ENCODE data around the gene CTDP1.

CTDP1 gene

DNA sequence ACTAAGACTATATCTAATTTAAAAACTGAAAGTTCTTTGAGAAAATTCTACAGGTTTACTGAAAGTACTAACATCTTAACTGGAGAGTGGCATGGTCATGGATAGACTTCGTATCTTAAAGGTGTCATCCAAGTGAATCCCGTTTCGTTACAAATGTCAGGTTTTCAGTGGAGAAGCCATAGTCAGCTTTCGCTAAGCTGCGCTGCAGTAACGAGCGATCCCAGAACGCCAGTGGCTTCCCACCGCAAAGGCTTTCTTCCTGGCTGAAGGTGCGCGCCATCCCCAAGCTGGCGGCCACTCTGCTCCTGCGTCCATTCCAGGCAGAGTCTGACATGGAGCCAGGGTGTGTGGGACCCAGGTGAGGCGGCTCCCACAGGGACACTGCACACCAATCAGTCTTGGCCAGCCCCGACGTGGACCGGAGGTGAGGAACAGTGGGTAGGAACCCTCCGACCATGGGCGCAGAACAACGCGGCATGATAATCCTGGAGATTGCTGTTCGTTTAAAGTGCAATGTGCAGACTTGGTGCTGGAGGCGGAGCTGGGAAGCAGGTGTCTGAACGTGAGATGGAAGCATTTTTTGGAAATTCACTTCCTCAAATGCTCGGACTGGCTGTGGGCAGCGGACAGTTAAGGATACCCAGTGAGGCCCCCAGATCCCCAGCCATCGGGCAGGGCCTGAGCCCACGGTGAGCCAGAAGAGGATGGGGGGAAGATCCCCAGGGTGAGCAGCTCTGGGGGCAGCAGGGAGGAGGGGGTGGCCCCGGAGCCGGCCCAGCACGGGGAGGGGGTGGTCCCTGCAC lies 90.3 kb downstream of the CTDP1 start:
- DNase-seq: no peak

DNA sequence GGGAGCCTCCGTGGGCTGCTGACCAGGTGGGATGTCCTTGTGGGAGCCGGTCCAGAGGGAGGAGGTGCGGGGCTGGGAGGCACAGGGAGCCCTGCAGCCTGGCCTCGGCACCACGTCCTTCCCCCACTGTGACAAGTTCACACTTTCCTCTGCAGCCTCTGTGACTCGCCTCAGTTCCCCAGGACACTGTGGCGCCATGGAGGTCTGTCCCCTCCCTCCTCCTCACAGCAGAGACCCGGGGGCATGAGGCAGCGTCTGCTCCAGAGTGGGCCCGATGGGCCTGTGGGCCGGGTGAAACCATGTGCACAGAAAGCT lies 90.9 kb downstream of the CTDP1 start:
- no peak for DNase-seq

DNA sequence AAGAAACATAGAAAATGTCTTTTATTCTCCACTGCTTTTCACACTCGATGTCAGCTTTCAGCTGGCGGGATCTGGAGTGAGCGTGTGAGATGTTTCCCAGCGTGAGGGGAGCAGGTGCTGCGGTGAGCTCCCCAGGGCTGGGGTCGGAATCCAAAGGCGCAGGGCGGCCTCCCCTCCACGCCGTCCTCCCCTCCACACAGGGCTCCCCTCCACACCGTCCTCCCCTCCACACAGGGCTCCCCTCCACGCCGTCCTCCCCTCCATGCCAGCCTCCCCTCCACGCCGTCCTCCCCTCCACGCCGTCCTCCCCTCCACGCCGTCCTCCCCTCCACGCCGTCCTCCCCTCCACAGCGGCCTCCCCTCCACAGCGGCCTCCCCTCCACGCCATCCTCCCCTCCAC lies 91.2 kb downstream of the CTDP1 start:
- DNase-seq: no peak

DNA sequence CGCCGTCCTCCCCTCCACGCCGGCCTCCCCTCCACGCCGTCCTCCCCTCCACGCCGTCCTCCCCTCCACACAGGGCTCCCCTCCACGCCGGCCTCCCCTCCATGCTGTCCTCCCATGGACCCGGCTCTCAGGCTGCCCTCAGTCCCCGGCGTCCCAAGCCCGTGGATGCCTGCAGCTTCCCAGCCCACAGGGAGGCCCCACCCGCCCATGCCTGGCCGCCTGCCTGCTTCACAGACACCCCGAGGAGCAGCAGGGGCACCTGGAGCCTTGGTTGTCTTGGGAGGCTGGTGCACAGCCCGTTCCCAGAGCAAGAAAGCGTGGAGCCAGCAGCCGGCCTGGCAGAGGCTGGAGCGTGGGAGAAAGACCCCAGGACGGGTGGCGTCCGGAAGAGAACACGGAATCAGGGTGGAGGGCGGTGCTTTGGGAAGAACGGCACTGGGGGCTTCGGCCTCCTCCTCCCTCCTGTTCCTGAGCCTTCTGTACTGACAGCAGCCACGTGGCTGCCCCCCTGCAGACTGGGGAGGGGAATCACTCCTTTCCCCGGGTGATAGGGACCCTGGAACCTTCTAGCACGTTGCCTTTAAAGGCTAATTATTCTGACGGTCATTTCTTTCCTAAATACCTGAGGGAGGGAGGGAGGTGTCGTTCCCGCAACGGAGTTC lies 92.0 kb downstream of the CTDP1 start:
- no peak for DNase-seq

DNA sequence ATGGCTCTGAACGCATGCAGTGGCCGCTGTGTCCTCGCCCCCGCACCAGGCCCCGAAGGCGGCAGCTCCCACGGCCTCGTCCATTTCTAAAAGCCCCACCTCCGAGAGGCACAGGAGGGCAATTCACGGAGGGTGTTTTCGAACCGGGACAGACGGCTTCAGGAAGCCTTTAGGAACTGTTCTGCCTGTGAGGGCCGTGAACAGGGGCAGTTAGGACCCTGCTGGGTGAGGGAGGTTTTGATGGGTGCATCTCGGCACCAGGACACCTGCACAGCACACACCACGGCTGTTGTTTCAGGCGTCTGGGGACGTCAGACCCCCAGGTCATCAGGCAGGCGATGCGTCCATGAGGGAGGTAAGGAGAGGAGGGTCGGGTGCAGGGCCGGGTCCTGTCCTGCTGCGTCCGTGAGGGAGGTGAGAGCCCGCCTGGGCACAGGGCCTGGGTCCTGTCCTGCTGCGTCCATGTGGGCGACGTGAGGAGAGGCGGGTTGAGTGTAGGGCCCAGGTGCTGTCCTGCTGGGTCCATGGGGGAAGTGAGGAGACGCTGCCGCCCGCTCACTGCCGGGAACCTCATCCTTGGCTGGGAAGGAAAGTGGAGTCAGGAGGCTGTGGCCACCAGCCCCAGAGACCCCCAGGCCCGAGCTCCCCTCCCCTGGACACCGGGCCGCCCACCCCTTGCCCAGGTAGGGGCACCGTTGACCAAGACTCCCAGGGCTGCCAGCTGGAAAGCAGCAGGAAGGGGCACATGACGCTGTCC lies 92.7 kb downstream of the CTDP1 start:
- no peak for DNase-seq

DNA sequence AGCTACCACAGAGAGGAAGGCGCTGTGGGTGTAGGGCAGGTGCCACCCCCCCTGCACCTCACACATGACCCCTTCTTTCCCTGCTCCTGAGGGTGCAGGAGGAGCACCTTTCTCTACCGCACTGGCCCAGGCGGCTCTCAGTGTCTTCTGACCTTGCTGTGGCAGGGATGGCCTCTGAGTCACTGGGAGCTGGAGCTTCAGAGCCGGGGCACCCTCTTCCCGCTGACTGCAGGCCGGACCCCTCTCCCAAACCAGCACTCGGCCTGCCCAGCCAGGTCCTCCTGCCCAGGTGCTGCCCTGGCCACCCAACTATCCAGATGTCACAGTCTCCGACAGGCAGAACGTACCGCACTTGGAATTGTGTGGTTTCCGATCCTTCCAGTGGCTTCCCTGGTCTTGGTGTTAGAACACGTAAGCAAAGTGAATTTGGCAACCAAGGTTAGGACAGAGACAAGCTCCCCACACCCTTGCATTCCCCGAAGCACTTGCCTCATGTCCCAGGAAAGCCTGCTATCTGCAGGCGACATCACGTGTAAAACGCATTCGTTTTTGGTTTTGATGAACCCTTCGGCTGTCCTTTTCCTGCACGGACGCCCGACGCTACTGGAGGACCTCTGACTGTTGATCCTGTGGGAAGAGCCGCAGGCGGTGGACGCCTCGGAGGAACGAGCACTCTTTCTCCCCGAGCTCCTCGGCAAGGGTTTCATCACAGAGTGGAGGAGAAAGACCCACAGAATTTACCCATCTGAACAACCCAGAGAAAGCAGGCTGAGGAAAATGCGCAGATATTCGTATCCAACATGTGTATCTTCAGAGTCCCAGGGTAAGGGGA lies 93.5 kb downstream of the CTDP1 start:
- DNase-seq: no peak

DNA sequence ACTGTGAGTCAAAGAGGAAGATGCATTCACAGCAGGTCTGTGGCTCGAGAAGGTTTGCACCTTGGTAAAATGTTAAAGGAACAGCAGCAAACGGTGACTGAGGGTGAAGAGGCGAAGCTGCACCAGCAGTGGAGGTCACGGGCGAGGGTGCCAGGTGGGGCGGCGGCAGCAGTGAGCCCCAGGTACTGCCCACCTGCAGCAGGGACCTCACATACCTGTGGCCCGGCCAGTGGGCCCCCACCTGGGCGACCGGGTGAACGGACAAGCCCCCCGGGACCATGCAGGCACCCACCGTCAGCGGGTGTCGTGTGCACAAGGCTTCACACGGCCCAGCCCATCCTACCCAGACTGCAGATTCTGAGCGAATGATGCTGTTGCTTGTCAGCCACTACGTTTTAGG lies 94.5 kb downstream of the CTDP1 start:
- DNase-seq: no peak

DNA sequence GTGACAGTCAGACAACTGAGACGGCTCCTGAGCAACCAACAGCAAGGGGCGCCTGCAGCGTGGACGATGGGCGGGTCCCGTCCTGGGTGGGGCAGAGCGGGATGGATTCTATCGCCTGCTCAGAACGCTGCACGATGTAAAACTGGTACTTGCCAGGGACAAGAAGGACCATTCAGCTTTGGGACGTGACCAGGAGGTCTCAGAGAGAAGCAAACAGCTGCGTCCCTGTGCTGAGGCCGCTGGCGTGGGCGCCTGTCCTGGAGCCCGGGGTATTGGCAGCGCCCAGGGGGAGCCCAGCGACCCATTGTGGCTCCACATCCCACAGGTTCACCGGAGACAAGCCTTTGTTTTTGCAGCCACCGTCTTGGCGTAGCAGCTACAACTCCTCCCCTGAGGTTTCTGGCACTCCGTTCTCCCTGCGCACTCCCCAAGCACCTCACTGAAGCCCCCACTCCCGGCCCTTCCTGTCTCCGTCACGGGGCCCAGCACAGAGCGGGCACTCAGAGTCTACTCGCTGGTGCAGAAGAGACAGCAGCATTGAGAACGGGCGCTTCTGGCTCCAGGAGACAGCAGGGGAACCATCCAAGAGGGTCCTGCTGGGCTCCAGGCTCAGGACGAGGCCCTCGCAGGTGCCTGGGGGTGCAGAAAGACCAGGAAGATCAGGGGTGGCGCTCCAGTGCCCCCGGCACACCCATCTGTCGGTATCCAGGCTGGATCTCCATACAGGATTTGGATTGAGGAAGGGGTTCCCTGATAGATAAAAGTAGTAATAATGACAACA lies 96.0 kb downstream of the CTDP1 start:
- no peak for DNase-seq

DNA sequence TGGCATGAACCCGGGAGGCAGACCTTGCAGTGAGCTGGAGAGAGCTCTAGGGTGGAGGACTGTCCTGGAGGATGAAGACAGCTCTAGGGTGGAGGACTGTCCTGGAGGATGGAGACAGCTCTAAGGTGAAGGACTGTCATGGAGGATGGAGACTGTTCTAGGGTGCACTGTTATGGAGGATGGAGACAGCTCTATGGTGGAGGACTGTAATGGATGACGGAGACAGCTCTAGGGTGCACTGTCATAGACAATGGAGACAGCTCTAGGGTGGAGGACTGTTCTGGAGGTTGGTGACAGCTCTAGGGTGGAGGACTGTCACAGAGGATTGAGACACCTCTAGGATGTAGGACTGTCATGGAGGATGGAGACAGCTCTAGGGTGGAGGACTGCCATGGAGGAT lies 97.1 kb downstream of the CTDP1 start:
- DNase-seq: no peak

DNA sequence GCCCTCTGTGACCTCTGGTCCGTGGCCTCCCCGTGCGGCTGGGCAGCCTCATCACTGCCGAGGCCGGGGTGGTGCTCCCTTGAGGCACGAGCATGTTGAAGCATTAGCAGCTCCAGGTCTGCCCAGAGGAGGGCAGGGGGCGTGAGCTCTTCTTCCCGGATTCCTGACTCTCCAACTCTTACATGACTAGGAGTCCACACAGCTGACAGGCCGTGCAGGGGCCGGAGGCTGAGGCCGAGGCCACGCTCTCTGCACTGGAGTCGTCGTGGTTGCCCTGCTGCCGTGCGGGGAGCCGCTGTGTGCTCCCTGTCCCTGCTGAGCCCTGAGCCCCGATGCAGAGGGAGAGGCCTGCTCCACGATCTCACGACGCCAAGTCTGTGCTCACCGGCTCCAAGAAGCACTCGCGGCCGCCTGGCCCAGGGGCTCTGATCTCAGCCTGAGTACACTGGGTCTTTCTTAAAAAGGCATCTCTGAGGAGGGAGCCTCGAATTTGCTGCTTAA lies 98.7 kb downstream of the CTDP1 start:
- no peak for DNase-seq

DNA sequence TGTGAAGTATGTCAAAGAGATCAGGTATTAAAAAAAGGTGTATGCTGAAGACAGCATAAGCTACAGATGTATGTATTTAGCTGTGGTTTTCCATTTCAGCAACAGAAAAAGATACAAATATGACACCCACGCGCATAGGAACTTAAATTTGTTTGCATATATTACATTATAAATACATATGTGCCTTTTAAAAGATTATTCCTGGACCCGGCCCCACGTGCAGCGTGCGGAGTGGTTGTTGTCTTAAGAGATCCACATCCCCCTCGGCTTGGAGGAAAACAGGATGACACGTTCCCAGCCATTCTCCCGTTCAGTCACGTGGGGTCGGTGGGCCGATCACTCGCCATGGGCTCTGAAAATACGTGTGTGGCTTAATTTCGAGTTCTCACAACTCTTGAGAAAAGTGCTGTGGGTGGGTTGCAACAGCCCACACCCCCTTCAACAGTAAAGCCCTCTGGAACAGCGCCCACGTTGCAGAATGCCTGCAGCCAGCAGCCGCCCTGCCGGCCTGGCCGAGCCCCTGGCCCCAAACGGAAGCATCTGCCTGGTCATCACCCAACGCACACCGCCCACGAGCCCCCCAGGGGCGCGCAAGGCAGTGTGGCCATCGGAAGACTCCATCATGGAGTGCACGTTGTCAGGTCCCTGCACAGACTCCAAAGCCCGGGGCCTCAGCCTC lies 99.6 kb downstream of the CTDP1 start:
- no peak for DNase-seq

DNA sequence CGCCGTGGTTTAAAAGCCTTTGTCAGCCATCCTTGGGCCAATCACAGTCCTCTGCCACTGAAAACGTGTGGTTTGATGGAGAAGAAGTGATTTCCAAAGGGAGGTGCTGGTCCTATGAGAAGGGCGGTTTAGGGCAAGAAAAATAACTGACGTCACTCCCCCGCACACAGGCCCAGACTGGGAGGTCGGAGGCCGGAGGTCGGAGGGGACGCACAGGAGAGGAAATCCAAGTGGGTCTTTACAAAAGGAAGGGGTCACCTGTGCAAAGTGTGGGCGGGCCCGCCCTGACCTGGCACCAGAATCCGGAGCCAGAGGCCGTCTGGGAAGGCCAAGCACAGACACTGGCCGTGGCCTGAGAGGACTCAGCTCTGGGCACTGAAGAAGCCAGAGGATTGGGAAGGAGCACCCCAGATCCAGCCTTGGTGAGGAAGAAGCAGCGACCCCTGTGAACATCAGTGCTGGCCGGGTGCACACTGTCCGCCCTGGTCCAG lies 100.1 kb downstream of the CTDP1 start:
- no peak for DNase-seq

DNA sequence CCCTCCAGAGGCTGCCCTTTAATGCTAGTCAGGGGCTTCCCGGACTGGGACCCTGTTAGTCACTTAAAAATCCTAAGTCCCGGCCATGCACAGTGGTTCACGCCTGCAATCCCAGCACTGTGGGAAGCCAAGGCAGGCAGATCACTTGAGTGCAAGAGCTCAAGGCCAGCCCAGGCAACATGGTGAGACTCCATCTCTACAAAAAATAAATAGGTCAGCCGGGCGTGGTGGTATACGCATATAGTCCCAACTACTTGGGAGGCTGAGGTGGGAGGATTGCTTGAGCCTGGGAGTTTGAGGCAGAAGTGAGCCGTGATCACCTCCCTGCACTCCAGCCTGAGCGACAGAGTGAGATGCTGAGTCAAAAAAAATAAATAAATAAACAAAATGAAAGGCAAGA lies 100.9 kb downstream of the CTDP1 start:
- DNase-seq: no peak

DNA sequence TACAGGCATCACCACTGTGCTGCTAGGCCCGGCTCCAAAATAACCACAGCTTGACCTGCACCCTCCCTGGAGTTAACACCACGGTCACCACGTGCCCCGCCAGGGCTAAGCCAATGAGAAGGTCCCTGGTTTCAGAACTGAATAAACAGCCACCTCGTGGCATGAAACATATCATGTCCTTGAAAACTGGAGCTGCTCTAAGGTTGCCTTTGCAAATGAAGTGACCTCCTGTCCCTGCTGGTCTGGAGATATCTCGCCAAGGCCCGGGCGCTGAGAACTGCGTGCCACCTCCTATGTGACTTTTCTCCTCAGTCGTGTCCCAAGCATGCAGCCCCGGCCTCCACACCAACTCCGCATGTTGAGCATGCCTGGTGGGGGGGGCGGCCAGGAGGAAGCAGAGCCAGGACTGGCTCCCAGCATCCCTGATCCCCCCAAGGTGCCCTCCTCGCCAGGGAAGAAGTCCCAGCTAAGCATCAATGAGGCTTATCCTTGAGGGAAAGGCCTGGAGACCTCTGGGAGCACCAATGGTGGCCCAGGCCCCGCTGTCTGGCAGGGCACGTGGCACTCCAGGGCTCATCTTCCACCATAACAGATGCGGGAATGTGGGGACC lies 101.8 kb downstream of the CTDP1 start:
- no peak for DNase-seq

DNA sequence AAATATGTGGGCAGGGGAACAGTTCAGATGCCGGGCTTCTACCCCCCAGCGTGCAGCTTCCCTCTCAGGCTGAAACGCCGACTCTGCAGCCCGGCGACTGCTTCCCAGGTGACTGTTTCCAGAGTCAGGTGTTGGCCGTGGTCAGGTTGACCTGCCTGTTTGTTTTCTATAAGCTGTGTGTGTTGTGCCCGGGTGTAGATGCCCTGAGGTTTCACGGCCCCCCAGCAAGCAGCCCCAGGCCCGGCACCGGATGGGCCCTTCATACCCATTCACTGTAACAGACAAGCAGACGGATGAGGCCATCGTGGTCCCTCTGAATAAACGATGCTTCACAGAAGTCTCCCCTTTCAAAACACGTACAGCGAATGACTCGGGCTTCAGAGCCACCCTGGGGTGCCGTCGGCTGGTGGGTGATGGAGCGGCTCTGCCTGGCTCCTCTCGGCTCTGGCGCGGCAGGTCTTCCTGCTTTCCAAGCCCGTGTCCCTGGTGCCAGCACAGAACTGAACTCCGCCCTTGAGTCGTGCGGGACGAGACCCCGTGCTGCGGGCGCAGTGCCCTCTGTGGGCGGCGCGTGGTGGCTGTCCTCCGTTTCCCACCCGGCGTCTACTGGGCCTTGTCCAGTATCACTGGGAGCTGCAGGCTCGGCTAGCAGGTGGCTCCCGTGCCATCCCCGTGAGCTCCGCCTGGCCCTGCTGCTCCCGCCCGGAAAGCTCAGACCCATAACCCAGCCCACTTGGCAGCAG lies 103.1 kb downstream of the CTDP1 start:
- no peak for DNase-seq

DNA sequence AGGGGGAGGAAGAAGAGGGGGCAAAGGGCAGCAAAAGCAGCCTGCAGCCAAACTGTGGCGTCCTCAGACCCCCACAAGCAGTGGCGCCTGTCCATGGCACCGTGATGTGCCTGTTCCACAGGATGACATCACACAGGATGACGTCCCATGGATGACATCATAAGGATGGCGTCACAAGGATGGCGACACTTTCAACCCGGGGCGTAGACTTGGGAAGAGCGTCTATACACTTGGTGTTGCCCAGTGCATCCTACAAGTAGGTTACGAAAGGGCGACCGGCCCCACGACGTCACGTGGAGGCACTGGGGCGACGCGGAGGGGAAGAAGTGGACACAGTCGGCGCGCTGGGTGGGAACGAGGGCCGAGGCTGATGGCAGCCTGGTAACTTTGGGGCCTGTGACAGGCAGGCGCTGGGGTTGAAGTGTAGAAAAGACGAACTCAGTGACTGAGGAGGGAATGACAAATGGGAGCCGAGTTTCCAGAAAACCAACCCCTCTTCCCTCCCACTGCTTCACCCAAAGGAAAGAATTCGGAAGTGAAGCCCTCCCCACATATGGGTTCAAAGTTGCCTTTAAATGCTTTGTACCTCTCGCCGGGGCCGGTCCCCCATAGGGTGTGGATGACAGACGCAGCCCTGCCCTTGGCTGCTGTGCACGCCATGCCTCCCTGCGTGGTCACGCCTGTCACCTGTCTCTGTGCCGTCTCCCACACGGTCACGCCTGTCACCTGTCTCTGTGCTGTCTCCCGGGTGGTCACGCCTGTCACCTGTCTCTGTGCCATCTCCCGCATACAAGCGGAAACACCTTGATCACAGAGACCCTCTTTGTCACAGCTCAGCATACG lies 104.7 kb downstream of the CTDP1 start:
- no peak for DNase-seq

DNA sequence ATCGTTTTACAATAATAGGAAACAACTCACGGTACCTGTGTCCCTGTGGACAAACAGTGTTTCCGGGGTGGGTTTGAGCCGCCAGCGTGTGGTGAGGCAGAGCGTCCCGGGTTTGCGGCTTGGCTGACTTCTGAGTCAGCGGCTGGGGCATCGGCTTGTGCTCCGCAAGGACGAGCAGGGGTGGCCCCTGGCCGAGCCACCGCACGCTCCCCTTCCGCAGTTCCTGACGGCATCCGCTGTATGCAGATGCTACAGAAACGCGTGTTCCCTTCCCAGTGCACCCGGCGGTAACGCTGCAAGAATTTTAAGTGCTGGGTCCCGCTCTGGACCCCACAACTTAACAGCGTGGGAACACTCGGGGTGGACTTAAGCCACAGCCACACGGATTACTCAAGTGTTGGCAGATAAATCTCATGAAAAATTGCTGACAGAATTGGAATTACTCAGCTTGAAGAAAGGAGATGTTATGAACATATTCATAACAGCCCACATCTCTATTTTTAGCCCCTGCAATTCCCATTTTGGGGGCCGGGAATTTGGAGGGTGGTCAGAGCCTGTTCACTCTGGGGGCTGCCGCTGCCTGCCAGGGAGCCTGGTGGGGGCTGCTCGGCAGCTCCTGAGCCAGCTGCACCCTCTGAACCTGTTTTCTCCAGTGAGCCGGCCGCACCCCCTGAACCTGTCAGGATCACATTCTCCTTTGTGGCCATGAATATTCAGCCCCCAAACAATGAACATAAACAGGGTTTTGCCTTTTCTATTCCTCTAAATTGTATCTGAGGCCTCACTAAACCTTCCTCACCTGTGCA lies 105.6 kb downstream of the CTDP1 start:
- DNase-seq: no peak

DNA sequence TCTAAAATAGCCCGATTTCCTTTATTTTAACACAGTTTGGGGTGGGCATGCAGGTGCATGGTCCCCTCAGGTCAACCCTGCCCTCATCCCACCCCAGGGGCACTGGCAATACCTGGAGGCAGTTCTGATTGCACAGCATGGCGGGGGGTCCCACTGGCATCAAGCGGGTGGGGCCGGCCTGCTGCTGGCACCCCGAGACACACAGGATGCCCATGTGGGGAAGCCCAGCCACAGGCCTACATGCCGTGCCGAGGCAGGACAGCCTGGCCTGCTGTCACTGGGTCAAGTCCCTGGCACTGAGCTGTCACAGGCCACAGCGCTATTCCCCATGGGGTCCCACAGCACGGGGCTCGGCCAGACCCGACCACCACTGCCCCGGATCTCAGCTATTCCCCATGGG lies 106.2 kb downstream of the CTDP1 start:
- no peak for DNase-seq
